ENCODE data around the gene AADACL4.

Gene AADACL4

DNA sequence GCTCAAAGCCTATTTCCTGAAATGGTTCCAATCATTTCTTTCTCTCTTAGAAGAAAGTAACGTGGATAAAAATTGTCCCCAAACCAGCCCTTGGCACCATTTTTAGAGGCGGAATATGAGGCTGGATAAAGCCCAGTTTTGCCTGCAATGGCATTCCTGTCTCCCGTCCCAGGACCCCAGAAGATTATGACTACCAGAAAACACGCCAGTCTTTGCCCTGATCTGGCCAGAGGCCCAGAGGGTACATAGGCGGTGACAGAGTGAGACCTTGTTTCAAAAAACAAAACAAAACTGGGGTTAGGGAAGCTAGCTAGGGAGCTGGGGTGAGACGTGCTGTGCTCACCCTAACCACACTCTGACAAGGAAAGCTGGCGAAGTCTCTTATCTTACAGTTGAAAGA is at the start of gene AADACL4:
Gene AADACL4, plus strand, starts transcription at position 301 of the 400 bp plus-strand sequence. CDS start 462 bp downstream, outside the sequence.
- in situ Hi-C loops (cut with MboI; ENCODE audit: low sequenced_read_pairs): no loop called here

DNA sequence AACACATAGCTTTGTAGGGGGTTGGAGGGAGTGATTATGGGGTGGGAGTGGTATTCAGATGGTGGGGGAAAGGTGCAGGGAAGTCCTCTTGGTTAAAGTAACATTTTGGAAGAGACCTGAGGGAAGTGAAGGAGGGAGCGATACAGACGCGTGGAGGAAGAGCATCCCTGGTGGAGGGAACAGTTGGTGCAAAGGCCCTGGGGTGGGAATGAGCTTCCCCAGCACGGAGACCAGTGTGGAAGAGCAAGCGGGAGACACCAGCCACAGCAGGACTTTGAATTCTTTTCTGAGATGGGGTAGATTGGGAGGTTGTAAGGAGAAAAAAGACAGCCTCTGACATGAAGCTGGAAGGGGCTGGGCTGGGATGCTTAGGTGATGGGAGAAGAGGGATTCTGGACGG is 49.4 kb upstream of the AADACL4 start:
- in situ Hi-C loops (cut with MboI; ENCODE audit: low sequenced_read_pairs): no loop called here

DNA sequence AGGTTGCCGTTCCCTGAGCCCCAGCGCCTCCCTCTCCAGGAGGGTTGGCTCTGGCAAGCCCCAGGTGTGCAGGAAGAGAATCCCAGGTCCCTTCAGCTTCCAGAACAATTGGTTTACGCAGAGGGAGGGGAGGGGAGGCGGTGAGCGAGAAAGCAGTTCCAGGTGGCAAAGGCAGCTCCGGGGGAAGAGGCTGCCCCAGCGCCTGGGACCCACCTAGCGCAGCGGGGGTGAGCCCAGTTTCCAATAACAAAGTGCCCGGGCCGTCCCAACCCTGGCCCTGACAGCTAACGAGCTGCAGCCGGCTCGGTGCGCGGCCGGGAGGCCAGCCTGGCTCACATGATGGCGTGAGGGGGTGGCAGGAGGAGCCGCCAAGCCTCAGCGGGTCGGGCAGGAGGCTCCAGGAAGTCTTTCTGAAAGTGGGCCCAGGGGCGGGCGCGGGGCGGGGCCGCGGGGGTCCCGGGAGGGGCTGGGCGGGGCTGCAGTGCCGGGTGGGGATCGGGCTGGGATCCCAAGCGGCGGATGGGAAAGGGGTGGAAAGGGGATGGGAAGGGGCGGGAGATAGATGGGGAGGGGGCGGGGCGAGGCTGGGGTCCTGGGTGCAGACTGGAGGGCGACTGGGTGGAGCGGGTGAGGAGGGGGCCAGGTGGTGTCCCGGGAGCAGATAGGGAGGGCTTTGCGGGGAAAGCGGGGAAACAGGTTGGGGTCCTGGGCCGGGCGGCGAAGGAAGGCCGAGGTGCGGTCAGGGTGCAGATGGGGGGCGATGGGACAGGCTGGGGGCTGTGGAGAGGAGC is 48.7 kb upstream of the AADACL4 start:
- in situ Hi-C loops (cut with MboI; ENCODE audit: low sequenced_read_pairs): no loop called here

DNA sequence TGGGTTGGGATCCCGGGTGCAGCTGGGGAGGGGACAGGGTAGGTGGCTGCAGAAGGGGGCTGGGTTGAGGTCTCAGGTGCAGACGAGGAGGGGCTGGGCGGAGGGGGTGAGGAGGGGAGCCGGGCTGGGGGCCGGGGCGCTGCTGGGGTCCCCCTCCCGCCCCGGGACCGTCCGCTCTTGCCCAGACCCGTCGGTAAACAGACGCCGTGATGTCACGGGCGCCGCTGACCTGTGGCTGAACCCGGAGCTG is 48.2 kb upstream of the AADACL4 start:
- in situ Hi-C loops (cut with MboI; ENCODE audit: low sequenced_read_pairs): no loop called here

DNA sequence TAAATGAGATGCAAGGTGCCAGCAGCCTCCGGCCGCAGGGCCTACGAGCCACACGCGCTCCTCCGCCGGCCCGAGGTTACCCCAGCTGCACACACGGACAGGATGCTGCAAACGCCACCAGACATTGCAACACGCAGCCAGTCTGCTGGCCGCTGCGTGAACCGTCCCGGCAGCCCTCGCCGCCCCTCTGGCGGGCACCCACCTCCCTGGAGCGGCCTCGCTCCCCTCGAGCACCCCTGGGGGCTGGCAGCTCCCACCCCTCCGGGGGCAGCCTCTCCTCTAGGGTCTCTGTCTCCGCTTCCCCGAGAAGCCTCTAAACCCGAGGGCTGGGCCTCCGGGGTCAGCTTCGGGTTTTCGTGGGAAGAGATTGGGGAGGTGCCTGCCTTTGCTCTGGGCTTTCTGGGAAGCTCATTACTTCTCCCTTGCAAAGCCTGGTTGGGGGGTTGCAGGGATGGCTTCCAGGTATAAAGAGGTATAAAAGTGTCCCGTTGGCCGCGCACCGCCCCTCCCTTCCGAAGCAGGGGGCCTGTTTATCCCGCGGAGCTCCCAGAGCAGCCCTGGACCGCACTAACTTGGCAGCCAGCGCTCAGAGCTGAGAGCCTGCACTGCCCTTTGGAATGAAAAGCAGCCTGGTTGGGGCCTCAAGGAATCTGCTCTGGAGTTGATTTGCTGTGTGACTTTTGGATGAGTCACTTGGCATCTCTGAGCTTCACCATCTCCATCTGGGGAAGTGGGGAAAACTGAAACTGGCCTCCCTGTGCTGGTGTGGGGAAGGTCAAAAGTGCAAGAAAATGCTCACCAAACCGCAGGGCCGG is 47.7 kb upstream of the AADACL4 start:
- in situ Hi-C loops (cut with MboI; ENCODE audit: low sequenced_read_pairs): no loop called here

DNA sequence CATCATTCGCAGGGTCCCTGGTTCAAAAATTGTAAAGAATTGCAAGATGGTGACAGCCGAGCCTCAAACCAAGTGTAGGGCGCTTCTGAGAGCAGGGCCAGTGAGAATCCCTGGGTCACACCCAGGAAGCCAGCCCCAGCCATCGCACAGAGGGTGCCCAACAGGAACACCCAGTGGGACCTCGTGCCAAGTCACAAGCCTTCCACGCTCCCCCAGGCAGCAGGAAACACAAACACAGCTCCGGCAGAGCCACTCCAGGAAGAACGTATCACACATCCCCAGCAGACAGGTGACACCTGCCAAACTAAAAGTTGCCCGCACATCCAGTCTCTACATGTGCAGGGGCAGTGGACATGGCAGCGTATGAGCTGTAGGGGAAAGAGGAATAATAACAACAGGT is 46.1 kb upstream of the AADACL4 start:
- in situ Hi-C loops (cut with MboI; ENCODE audit: low sequenced_read_pairs): no loop called here

DNA sequence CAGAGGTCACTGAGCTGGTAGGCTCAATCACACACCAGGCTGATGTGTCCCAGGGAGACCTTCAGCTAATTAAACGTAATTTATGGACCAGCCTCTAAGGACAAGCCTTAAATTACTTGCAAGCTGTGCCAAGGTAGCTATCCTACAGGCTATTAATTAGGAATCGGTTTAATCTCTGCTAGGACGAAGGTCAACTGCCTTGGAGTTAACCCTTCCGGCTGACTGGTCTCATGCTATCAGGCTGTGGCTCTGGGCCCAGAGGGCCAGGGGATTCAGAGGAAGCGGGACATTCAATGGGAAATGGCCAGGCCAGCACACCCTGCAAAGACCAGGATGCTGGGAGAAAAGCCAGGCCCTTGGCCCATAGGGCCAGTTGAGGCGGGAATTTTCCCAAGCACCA is 44.9 kb upstream of the AADACL4 start:
- in situ Hi-C loops (cut with MboI; ENCODE audit: low sequenced_read_pairs): no loop called here

DNA sequence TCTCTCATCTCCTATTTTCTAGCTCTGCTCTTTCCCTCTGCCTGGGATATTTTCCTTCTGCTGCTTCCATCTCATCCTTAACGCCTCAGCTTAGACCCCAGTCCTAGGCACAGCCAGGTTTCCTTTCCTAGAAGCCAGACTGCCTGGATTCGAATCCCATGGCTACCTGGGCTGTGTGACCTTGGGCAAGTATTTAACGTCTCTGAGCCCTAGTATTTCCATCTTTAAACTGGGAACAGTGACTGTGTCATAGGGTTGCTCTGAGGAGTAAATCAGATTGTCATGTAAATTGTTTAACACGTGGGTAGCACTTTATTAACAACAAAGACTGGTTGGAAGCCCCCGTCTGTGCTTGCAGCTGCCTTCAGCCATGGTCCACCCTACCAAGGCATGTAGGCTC is 44.2 kb upstream of the AADACL4 start:
- in situ Hi-C loops (cut with MboI; ENCODE audit: low sequenced_read_pairs): no loop called here

DNA sequence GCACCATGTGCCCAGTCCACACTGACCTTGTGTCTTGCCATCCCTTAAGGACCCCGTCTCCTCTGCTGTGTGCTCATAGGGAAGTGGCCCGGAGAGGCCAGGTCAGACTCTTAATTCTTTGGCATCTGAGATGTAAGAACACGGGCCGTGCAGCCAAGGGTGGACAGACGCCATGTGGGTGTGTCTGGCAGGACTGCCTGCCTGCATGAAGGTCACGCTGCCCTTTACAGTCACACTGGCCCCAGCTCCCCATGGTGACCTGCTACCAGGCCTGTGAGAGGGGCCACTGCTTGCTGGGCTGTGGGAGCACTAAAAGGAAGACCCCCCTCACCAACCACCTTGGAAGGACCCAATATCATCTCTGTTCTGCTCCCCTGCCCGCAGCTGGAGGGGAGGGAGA is 43.5 kb upstream of the AADACL4 start:
- in situ Hi-C loops (cut with MboI; ENCODE audit: low sequenced_read_pairs): no loop called here

DNA sequence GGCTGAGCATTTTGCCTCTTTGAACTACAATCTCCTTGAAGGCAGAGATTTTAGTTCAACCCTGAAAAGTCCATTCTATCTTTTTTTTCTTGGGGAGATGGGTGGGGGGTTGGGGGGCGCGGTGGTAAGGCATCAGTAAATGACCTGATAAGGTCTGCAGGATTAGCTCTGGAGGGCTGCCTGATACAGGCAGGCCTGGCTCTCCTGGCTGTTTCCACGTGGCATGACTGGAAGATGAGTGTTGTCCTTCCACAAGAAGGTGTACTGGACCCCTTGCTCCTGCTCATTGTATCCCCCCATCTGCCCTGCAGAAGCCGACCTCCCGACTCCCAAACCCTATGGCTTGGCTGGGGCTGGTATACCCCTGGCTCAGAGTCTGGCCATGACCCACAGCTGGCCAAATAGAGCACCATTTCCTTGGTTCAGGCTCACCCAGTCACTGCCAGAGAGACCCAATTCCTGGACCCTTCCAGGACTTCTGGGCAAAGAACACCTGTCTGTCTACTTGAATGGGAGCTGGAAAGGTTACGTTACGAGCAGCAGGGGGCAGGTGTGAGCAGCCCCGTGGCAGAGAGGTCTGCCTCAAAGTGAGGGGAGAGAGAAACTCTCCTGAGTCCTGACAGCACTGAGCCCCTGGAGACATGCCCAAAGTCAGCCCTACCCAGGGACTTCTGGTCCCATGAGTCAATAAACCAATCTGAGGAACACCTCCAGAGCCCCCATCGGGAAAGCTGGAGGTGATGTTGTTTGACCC is 42.8 kb upstream of the AADACL4 start:
- in situ Hi-C loops (cut with MboI; ENCODE audit: low sequenced_read_pairs): no loop called here

DNA sequence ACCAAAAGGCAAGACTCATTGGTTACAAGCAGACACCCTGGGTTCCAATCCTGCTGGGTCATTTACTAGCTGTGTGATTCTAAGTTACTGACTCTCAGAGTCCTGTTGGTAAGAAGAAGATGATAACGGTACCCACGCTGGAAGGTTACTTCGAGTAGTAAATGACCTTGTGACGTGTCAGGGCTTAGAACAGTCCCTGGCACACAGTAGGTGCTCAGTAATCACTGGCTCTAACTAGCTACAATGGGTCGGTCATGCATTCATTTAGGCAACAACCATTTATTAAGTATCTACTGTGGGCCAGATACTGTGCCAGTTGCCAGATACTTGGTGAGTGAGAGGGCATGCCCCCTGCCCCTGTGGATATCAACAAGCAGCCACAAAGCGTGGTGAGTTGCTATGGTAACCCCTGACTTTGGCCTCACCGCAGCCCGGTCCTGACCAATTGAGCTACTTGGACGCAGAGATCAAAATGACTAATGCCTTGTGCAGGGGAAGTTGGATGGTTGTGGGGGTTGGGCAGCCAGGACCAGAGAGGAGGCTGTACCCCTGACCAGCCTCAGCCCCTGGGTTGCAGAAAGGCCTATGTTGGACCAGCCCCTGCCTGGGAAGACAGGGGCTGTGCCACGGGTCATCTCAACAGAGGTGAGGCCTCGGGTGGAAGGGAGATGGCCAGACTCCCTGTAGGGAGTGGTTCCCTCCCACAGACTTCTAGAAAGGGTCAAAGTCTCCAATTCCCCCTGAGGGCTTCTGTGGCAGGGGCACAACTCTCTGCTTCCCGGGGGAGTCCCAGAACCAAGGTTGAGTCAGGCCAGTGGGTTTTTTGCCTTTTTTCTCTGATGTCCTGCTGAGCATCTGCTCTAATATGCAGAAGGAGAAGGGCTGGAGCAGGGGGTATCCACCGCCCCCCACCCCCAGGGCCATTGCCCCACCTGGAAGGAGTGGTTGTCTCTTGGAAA is 41.9 kb upstream of the AADACL4 start:
- in situ Hi-C loops (cut with MboI; ENCODE audit: low sequenced_read_pairs): no loop called here

DNA sequence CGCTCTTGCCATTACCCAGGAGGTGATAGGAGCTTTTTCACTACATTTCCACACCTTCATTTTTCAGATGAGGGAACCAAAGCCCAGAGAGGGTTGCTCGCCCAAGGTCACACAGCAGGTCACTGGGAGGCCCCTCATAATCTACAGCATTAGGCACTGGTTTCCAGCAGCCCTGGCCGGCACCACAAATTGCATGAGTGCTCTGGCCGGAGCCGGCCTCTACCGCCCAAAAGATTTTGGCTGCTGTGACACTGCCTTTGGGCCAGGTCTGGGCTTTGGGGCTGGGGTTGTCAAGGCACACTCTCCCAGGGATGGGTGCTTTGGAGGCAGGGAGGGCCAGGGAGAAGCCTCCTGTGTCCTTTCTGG is 41.2 kb upstream of the AADACL4 start:
- in situ Hi-C loops (cut with MboI; ENCODE audit: low sequenced_read_pairs): no loop called here

DNA sequence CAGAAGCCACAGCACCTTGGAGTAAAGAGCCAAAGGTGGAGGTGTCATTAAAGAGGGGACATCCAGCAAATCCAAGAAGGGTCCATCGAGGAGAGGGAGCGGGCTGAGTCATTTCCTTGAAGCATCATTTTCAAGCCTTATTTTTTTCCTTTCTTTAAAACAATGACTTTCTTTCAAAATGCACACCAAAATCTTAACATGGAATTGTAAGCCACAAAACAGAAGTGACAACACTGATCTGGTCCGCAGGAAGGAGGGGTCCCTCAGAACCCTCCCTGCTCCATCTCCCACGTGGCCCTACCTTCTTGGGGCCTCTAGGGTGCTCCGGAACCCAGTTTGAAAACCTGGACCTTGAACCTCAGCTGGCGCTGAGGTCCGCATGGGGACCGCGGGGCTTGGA is 40.7 kb upstream of the AADACL4 start:
- in situ Hi-C loops (cut with MboI; ENCODE audit: low sequenced_read_pairs): no loop called here

DNA sequence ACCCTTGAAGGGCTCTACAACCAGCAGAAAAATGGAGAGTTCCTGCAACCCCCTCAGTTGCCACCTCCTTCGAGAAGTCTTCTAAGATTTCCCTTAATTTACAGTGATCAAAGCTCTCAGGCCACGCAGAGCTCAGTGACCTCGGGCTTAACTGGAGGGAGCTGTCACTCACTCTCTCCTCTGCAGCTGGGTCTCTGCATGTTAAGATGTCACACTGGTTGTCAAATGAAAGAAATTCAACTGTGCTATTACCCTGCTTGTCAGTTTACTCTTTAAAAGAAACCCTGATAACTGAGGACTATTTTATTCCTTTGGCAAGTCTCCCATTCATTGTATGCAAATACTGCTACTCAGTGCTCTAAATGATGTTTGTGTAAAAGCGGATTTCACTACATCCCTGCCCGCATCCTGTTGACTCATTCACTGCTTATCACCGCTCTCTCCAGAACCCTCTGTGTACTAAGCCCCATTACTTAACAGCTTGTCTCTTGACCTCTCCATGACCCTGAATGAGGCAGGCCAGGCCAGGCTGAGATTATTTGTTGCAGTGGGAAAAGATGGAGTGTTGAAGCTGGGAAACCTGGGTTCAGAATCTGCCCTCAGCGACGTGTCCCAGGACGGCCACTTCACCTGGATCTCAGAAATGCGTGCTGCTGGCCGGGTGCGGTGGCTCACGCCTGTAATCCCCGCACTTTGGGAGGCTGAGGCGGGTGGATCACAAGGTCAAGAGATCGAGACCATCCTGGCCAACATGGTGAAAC is 39.6 kb upstream of the AADACL4 start:
- in situ Hi-C loops (cut with MboI; ENCODE audit: low sequenced_read_pairs): no loop called here

DNA sequence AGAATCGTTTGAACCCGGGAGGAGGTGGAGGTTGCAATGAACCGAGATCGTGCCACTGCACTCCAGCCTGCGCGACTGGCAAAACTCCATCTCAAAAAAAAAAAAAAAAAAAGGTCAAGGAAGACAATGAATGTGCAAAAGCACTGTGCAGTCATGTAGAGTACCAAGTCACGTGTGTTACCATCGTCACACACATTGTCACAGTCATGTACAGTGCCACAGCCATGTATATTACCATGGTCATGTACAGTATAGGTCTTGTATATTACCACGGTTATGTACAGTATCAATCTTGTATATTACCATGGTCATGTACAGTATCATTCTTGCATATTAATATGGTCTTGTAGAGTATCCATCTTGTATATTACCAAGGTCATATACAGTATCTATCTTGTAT is 38.9 kb upstream of the AADACL4 start:
- in situ Hi-C loops (cut with MboI; ENCODE audit: low sequenced_read_pairs): no loop called here

DNA sequence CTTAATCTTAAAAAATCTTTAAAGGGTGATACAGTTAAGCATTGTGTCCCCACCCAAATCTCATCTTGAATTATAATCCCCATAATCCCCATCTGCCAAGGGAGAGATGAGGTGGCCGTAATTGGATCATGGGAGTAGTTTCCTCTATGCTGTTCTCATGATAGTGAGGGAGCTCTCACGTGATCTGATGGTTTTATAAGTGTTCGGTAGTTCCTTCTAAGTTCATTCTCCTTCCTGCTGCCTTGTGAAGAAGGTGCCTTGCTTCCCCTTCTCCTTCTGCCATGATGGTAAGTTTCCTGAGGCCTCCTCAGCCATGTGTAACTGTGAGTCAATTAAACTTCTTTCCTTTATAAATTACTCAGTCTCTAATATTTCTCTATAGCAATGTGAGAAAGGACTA is 36.6 kb upstream of the AADACL4 start:
- in situ Hi-C loops (cut with MboI; ENCODE audit: low sequenced_read_pairs): no loop called here

DNA sequence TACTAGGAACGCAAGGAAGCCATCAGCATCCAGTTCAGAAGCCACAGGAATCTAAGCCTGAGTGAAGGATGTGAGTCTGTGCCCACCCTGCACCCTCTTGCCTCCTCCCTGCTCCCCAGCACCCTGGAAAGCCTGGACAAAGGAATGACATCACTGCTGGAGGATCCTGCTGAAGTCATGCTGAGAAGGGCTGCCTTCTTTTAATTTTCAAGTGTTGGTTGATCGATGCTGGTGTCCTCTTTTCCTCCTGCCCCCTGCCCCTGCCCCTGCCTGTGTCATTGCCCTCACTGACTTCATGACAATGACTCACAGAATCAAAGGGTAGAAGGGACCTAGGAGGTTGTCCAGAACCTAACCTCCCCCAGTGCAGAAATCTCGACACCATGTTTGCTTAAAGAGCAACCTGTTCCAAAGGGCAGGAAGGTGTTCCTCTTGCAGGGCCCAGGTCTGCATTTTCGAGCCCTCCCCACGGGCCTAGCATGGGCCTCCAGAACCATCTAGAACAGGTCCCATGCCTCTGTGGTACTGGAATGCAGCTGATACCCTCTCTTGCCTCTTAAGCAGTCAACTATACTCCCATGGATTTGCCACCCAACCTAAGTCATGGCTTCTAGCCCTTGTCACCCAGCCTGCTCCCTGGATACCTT is 35.5 kb upstream of the AADACL4 start:
- in situ Hi-C loops (cut with MboI; ENCODE audit: low sequenced_read_pairs): no loop called here

DNA sequence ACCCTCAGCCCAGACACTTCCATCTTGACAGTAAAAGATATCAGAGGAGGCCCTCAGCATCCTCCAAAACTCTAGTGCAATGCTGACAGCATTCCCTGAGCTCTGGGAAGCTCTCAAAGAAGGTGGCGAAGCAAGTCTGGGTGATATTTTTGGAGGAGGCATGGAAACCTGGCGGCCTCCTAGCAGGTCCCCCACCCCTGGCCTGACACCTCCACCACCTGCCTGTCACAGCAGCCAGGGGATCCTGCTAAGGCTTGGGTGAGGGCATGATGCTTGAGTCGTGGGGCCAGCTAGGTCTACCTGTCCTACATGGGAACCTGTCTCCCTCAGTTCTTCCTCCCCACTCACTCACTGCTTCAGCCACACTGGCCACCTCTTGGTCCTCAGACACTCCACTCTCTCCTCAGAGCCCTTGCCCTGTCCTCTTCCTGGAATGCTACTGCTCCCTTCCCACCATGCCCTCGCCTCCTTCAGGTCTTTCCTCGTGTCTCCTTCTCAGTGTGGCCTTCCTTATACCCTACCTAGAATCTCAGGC is 34.3 kb upstream of the AADACL4 start:
- in situ Hi-C loops (cut with MboI; ENCODE audit: low sequenced_read_pairs): no loop called here

DNA sequence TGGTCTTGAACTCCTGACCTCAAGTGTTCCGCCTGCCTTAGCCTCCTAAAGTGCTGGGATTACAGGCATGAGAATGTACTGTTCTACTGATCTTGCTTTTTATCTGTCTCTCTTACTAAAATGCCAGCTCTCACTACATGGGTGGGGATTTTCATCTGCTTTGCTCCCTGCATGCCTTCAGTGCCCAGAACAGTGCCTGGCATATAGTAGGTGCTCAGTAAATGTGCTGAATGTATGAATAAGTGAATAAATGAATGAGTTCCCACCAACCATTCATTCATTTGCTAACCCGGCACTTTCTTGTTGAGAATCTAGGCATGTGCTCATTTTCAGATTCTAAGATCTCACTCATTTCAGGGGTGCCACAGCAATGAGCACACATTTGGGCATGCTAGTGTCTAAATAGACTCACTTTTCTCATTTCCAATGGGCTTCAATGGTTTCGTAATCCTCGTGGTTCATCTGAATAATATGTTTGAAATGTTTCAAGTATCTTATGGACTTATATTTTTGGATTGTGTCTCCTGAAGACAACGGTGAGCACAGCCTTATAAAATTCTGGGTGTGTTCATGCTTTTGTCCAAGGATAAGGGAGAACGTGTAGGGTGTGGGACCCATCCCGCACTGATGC is 33.5 kb upstream of the AADACL4 start:
- in situ Hi-C loops (cut with MboI; ENCODE audit: low sequenced_read_pairs): no loop called here

All from hTERT RPE-1 (cell line).